ENCODE data around the gene ROBO1.

DNA sequence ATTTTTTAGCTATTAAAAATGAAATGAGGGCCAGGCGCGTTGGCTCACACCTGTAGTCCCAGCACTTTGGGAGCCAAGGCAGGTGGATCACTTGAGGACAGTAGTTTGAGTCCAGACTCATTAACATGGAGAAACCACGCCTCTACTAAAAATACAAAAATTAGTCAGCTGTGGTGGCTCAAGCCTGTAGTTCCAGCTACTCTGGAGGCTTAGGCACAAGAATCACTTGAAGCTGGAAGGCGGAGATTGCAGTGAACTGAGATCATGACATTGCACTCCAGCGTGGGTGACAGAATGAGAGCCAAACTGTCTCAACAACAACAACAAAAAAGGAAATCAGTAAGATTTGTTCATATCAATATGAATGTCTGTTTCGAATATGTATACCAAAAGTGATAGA is 517.1 kb downstream of the ROBO1 start:
- TF ChIP-seq, protein P1, sequence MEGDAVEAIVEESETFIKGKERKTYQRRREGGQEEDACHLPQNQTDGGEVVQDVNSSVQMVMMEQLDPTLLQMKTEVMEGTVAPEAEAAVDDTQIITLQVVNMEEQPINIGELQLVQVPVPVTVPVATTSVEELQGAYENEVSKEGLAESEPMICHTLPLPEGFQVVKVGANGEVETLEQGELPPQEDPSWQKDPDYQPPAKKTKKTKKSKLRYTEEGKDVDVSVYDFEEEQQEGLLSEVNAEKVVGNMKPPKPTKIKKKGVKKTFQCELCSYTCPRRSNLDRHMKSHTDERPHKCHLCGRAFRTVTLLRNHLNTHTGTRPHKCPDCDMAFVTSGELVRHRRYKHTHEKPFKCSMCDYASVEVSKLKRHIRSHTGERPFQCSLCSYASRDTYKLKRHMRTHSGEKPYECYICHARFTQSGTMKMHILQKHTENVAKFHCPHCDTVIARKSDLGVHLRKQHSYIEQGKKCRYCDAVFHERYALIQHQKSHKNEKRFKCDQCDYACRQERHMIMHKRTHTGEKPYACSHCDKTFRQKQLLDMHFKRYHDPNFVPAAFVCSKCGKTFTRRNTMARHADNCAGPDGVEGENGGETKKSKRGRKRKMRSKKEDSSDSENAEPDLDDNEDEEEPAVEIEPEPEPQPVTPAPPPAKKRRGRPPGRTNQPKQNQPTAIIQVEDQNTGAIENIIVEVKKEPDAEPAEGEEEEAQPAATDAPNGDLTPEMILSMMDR (conservative IDR thresholded peaks at IDR 0.05): no peak
- TF ChIP-seq ZFX (IDR thresholded peaks at IDR 0.05): no peak
